HG03103 (cell line): ENCODE measurements around the gene BLTP3B.
"Not testable (repeated sequence)": the region's sequence is repeated elsewhere in the genome, so short reads cannot be mapped to it uniquely, and the experiment has no call there.

Experiments used
- ATAC-seq: cut with Tn5 transposase; IDR thresholded peaks from one replicate; pipeline ENCODE4 v1.9.1; 2021; ENCODE audit warnings: low read depth; ENCODE audit not compliant: unreplicated experiment

The BLTP3B gene, protein sequence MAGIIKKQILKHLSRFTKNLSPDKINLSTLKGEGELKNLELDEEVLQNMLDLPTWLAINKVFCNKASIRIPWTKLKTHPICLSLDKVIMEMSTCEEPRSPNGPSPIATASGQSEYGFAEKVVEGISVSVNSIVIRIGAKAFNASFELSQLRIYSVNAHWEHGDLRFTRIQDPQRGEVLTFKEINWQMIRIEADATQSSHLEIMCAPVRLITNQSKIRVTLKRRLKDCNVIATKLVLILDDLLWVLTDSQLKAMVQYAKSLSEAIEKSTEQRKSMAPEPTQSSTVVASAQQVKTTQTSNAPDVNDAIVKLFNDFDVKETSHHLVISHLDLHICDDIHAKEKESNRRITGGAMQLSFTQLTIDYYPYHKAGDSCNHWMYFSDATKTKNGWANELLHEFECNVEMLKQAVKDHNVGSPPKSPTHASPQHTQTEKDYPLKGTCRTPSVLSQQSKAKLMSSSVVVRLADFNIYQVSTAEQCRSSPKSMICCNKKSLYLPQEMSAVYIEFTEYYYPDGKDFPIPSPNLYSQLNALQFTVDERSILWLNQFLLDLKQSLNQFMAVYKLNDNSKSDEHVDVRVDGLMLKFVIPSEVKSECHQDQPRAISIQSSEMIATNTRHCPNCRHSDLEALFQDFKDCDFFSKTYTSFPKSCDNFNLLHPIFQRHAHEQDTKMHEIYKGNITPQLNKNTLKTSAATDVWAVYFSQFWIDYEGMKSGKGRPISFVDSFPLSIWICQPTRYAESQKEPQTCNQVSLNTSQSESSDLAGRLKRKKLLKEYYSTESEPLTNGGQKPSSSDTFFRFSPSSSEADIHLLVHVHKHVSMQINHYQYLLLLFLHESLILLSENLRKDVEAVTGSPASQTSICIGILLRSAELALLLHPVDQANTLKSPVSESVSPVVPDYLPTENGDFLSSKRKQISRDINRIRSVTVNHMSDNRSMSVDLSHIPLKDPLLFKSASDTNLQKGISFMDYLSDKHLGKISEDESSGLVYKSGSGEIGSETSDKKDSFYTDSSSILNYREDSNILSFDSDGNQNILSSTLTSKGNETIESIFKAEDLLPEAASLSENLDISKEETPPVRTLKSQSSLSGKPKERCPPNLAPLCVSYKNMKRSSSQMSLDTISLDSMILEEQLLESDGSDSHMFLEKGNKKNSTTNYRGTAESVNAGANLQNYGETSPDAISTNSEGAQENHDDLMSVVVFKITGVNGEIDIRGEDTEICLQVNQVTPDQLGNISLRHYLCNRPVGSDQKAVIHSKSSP (N-terminal part only)

GRCh38 chr12:100142851-100143559 is at the start of gene BLTP3B:
Gene BLTP3B, minus strand, starts transcription at chr12:100142874. Its CDS starts 239 bp downstream, at chr12:100142635.
- peak; percentile 70 for ATAC-seq

GRCh38 chr12:100189636-100190394 is 47.1 kb upstream of the BLTP3B start:
- no peak for ATAC-seq

- not testable (repeated sequence) for ATAC-seq
Measured at GRCh38 chr12:100188888-100189635, 46.4 kb upstream of the BLTP3B start.

DNA sequence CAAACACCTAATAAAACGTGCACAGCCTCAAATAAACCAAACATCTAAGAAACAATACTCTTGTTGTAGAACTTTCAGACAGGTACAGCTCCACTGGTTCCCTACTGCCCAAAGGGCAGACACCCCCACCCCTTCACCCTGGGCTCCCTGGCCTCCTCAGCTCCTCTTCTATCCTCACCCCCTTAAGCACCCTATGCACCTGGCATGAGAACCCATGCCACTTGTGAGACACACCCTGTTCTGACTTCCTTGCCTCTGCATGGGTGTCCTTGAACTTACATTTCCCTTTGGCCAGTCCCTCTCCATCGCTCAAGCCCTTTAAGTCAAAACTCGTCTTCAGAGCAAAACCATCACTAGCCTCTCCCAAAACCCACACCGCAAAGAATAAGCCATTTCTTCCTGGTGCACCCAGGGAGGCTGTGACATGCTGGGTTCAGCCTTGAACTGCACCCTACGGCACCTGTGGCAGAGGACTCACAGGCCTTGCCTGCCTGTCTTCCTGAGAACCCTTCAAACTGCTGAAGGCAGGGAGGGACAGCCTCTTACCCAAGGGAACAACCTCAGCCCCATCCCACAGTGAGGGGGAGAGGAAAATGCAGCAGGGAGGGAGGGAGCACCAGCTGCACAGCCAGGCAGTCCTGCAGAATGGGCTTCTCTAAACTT is 45.3 kb upstream of the BLTP3B start:
- ATAC-seq: no peak

DNA sequence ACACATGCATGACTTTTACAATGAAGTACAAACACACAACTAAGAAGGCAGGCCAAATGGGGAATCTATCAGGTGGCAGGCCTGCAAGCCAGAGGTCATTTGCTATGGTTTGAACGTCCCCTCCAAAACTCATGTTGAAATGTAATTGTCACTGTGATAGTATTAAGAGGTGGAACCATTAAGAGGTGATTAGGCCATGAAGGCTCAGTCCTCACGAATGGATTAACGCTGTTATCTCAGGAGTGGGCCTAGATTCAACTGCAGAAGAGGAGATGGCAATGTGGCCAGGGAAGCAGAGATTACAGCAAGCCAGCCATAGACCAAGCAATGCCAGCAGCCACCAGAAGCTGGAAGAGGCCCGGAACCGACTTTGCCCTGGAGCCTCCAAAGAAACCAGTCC is 44.4 kb upstream of the BLTP3B start:
- no peak for ATAC-seq

DNA sequence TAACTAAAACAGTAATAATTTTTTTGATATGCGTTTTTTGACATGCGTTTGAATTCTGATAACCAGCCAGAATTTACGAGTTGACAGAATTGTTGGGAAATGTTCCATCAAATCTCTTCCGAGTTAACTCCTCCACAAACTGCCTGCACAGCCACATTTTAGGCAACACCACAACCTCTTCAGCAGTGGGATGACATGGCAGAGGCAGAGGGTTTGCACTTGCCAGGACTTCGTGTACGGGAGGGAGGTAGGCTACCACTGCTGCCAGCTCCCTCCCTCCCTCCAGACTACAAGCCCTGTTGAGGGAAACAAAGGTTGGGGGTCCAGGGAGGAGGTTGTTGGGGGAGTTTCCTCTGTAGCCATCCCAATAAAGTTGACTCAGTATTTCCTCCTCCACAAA is 43.4 kb upstream of the BLTP3B start:
- no peak for ATAC-seq

DNA sequence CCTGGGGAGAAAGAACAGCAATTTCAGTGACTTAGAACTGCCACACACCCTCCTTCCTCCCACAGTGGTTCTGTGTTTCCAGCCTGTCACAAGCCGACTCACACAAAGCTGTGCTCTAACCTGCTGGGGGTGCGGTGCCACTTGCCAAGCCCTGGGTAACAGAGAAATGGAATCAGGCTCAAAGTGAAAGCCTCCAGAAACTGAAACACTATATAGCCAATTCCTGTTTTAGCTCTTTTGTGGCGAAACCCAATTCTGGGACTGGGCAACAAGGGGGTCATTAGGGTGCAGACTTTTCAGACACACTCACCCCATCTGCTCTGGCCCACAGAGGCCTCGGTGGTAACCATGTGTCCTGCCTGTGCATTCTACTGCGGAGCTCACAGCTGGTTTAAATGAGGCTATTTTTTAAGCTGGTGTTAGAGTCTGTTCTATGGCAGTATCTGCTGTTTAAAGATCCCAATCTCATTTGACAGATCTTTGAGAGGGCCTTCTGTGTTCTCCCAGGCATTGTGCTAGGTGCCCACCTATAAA is 42.8 kb upstream of the BLTP3B start:
- ATAC-seq: peak; percentile 83

- no peak for ATAC-seq
Measured at GRCh38 chr12:100184549-100185145, 42.0 kb upstream of the BLTP3B start.

GRCh38 chr12:100179252-100179651 is 36.6 kb upstream of the BLTP3B start:
- ATAC-seq: no peak

GRCh38 chr12:100176493-100176892 is 33.8 kb upstream of the BLTP3B start:
- not testable (repeated sequence) for ATAC-seq

DNA sequence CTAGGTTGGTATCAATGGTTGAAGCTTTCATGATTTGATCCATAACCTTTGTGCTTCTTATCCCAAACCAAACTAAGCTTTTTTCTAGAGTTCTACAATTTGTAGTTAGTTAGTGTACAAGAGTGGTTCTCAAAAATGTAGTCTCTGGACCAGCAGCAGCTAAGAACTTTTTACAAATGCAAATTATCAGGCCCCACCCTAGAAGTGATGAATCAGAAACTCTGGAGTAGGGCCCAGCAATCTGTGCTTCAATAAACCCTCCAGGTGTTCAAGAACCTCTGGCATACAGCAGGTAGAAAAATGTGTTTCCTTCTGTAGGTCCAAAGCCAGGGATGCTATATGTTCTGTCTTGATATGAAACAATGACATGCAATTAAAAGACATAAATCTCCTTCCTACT is 31.8 kb upstream of the BLTP3B start:
- ATAC-seq: no peak

DNA sequence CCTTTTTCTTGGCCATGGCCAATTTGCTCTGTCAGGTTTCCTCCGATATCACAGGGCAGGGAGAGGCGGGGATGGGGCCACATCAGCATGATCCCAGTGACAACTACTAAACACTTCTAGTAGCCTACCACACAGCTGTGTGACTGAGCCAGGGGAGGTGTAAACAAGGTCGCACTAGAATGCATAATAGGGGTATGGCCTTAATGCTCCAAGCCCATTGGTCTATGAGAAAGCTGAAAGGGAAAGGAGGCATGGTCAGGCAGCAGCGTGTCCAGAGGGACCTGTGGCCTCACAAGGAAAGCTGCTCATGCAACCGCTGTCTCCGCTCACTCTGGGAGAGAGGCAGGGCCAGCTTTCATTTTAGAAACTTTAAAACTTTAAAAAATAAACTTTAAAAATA is 30.4 kb upstream of the BLTP3B start:
- no peak for ATAC-seq

DNA sequence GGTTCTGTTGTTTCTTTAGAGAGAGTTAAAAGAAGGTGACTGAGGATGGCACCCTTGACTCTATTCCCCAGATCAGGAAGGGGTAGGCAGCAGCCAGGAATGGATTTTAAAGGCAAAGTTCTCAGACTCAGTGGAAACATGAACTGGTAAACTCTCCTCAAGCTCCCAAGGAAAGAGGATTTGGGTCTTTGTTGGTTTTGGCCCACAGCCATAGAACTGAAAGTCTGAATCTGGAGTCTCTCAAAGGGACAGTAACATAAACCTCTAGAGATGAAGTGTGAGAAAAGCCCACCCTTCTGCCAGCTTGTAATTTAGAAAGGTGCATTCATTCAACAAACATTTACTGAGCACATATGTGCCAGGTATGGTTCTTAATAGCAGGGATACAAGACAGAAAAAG is 28.6 kb upstream of the BLTP3B start:
- ATAC-seq: no peak

DNA sequence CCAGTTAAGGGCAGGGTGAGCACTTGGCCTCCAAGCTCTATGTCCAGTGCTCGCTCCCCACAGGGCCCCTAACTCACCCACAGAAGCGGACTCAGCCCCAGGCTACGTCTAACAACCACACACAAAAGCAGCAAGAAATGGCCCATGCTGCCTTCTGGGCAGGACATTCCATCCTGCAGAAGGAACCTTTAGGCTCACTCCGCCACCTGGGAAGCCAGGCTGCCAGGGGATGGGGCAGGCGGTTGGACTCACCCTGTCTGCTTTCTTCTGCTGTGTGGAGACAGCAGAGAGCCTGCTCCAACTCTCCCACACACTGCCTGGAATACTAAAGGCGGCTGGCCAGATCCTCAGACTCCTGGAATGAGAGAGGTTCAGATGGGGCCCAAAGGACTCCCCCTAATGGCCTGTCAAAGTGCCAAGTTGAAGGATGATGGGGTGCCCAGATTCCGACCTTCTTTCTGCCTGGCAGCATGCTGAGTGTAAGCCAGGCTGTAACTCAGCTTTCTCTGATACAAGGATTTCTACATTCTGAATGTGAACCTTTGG is 27.7 kb upstream of the BLTP3B start:
- ATAC-seq: no peak

DNA sequence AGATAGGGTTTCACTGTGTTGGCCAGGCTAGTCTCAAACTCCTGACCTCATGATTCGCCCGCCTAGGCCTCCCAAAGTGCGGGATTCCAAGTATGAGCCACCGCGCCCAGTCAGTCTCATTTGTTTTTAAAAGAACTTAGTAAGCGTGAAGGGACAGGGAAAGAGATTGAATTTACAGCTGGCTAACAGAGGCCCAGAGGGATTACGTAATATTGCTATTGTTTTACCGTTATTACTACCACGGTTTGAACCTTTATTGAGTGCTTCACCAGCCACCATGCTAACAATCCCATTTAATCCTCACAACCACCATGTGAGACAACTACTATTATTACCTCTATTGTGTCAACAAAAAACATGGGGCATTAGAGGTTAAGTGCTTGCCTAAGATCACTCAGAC is 26.7 kb upstream of the BLTP3B start:
- ATAC-seq: no peak

- ATAC-seq: no peak
Measured at GRCh38 chr12:100168562-100168961, 25.9 kb upstream of the BLTP3B start.

GRCh38 chr12:100166232-100166631 is 23.6 kb upstream of the BLTP3B start:
- ATAC-seq: no peak
